OCI-LY1 (cell line): Measurements from ENCODE around the gene ARHGAP32.

Experiments
- H2AFZ ChIP-seq: fragments of 200-600 bp; sonication (generic), shearing (Covaris generic); 2 replicates; pipeline ENCODE4 v1.6.0; 2014; ENCODE audit warnings: antibody characterized with exemption, mild to moderate bottlenecking, low read length
- H3F3A ChIP-seq: fragments of 200-600 bp; sonication (generic), shearing (Covaris generic); 2 replicates; pipeline ENCODE4 v1.6.0; 2014; ENCODE audit warnings: mild to moderate bottlenecking, antibody characterized with exemption, low read length, moderate library complexity; ENCODE audit not compliant: insufficient read depth
- H3K27ac ChIP-seq: fragments of 200-600 bp; sonication (generic); 2 replicates; pipeline ENCODE4 v1.5.1; 2014; ENCODE audit warnings: low read length, mixed run types, mild to moderate bottlenecking, low read depth; ENCODE audit not compliant: poor library complexity, severe bottlenecking
- H3K27me3 ChIP-seq: fragments of 200-600 bp; sonication (generic); 2 replicates; pipeline ENCODE4 v1.6.0; 2014; ENCODE audit warnings: antibody characterized with exemption, mild to moderate bottlenecking, low read length, moderate library complexity; ENCODE audit not compliant: insufficient read depth
- H3K36me3 ChIP-seq: fragments of 200-600 bp; sonication (generic); 2 replicates; pipeline ENCODE4 v1.6.1; 2014; ENCODE audit warnings: mild to moderate bottlenecking, antibody characterized with exemption, low read length, moderate library complexity, mixed read lengths; ENCODE audit not compliant: insufficient read depth
- H3K4me1 ChIP-seq: fragments of 200-600 bp; sonication (generic); 2 replicates; pipeline ENCODE4 v1.5.1; 2014; ENCODE audit warnings: mild to moderate bottlenecking, low read length, moderate library complexity; ENCODE audit not compliant: insufficient read depth, severe bottlenecking
- H3K4me2 ChIP-seq: fragments of 200-600 bp; sonication (generic), shearing (Covaris generic); 2 replicates; pipeline ENCODE4 v1.6.1; 2014; ENCODE audit warnings: low read length
- H3K4me3 ChIP-seq: fragments of 200-600 bp; sonication (generic); 2 replicates; pipeline ENCODE4 v1.5.1; 2014; ENCODE audit warnings: low read length, low read depth, mild to moderate bottlenecking, mixed read lengths; ENCODE audit not compliant: poor library complexity, severe bottlenecking
- H3K79me2 ChIP-seq: fragments of 200-600 bp; shearing (Covaris generic); 2 replicates; pipeline ENCODE4 v1.6.1; 2016; ENCODE audit warnings: mixed run types, low read length, mixed read lengths; ENCODE audit not compliant: insufficient read depth
- H3K9ac ChIP-seq: fragments of 200-600 bp; sonication (generic), shearing (Covaris generic); 2 replicates; pipeline ENCODE4 v1.6.1; 2014; ENCODE audit warnings: mild to moderate bottlenecking, low read length, mixed read lengths
- H3K9me2 ChIP-seq: fragments of 200-600 bp; sonication (generic), shearing (Covaris generic); 2 replicates; pipeline ENCODE4 v1.6.1; 2014; ENCODE audit warnings: low read depth, mild to moderate bottlenecking, low read length, mixed read lengths
- H3K9me3 ChIP-seq: fragments of 200-600 bp; shearing (Covaris generic); 2 replicates; pipeline ENCODE4 v1.6.1; 2014; ENCODE audit warnings: low read length, mixed read lengths
- H4K20me1 ChIP-seq: fragments of 200-600 bp; sonication (generic), shearing (Covaris generic); 2 replicates; pipeline ENCODE4 v1.6.0; 2016; ENCODE audit warnings: mild to moderate bottlenecking, low read length; ENCODE audit not compliant: insufficient read depth
- EZH2 ChIP-seq: fragments of 200-600 bp; sonication (generic), shearing (Covaris generic); IDR thresholded peaks from 2 replicates; pipeline ENCODE4 v1.8.0; 2017; ENCODE audit warnings: borderline replicate concordance, mixed run types, mild to moderate bottlenecking, antibody characterized with exemption, low read length, moderate library complexity, mixed read lengths
- TF ChIP-seq, protein P1 (sequence below): fragments of 200-600 bp; sonication (generic), shearing (Covaris generic); IDR thresholded peaks from 2 replicates; pipeline ENCODE4 v1.5.1; 2017; ENCODE audit warnings: mild to moderate bottlenecking, antibody characterized with exemption, low read length, moderate library complexity, mixed read lengths

ARHGAP32 gene

DNA sequence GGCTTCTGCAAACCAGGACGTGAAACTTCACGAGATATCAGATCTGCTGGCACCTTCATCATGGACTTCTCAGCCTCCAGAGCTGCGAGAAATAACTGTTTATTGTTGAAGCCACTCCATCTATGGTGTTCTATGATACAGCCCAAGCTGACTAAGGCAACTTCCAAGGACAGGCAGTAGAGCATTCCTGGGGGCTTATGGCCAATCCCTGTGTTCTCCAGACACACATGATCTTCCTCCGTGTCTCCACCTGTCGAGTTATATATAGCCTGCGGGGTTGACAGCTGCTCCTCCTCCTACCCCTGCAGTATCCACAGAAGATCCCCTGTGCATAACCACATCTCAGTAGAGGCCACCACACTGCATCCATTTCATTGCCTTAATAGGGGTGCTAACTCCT, 260.5 kb downstream of the ARHGAP32 start:
- no peak overlapping the region for H3K4me2 ChIP-seq
- no peaks in the 10 kb centered on the region for H3K36me3 ChIP-seq
- H2AFZ ChIP-seq = no peak overlapping the region
- TF ChIP-seq EZH2 = no peak
- H3F3A ChIP-seq = no peaks in the 10 kb centered on the region
- no peak overlapping the region for H3K27ac ChIP-seq
- no peaks in the 10 kb centered on the region for H3K9me3 ChIP-seq
- no peak overlapping the region for H3K4me3 ChIP-seq
- H3K4me1 ChIP-seq = peaks cover 5% of the 10 kb centered on the region
- no peaks in the 10 kb centered on the region for H3K9me2 ChIP-seq
- no peaks in the 10 kb centered on the region for H4K20me1 ChIP-seq
- no peaks in the 10 kb centered on the region for H3K79me2 ChIP-seq
- no peaks in the 10 kb centered on the region for H3K27me3 ChIP-seq
- H3K9ac ChIP-seq = no peak overlapping the region

DNA sequence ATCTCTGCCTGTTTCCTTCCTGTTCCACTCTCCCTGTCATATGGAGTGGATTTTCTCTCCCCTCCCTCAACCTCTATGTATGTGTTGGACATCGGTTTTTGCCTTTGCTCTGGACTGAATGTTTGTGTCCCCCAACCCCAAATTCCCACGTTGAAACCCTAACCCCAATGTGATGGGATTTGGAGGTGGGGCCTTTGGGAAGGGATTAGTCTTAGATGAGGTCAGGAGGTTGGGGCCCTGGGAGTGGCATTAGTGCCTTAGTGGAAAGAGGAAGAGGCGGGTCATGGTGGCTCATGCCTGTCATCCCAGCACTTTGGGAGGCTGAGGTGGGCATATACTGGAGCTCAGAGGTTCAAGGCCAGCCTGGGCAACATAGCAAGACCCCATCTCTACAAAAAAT, 261.1 kb downstream of the ARHGAP32 start:
- Histone ChIP-seq H3K27me3 (no peaks in the 10 kb centered on the region), H3K9me2 (no peaks in the 10 kb centered on the region), H3K27ac (no peak overlapping the region), H3K79me2 (no peaks in the 10 kb centered on the region), H3K4me2 (no peak overlapping the region), H4K20me1 (no peaks in the 10 kb centered on the region), H3K9ac (no peak overlapping the region), H2AFZ (no peak overlapping the region), H3F3A (no peaks in the 10 kb centered on the region), H3K4me1 (peaks cover 5% of the 10 kb centered on the region), H3K4me3 (no peak overlapping the region), H3K36me3 (no peaks in the 10 kb centered on the region), H3K9me3 (no peaks in the 10 kb centered on the region)
- TF ChIP-seq, protein P1, sequence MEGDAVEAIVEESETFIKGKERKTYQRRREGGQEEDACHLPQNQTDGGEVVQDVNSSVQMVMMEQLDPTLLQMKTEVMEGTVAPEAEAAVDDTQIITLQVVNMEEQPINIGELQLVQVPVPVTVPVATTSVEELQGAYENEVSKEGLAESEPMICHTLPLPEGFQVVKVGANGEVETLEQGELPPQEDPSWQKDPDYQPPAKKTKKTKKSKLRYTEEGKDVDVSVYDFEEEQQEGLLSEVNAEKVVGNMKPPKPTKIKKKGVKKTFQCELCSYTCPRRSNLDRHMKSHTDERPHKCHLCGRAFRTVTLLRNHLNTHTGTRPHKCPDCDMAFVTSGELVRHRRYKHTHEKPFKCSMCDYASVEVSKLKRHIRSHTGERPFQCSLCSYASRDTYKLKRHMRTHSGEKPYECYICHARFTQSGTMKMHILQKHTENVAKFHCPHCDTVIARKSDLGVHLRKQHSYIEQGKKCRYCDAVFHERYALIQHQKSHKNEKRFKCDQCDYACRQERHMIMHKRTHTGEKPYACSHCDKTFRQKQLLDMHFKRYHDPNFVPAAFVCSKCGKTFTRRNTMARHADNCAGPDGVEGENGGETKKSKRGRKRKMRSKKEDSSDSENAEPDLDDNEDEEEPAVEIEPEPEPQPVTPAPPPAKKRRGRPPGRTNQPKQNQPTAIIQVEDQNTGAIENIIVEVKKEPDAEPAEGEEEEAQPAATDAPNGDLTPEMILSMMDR = no peak

DNA sequence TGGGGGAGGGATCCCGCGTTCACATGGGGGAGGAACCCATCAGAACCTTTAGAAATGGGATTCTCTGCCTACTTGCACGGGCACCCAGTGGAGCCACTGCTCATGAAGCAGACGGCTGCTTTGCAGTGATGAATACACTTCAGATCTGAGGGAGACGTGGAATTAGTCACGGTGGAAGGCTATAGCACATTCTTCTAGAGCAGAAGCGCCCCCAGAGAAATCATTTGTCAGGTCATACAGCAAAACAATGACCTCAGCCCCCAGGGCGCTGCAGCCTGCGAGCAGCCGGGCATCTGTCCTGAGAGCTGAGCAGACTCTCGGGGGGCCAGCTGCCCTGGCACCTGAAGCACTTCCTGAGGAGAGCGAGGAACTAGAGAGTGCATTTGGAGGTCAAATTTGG, 262.1 kb downstream of the ARHGAP32 start:
- Histone ChIP-seq H3F3A (no peaks in the 10 kb centered on the region), H3K27ac (no peak overlapping the region), H3K79me2 (no peaks in the 10 kb centered on the region), H2AFZ (no peak overlapping the region), H3K4me3 (no peak overlapping the region), H3K9me3 (no peaks in the 10 kb centered on the region), H3K27me3 (no peaks in the 10 kb centered on the region), H3K36me3 (no peaks in the 10 kb centered on the region), H4K20me1 (no peaks in the 10 kb centered on the region), H3K9ac (no peak overlapping the region), H3K9me2 (no peaks in the 10 kb centered on the region), H3K4me2 (no peak overlapping the region), H3K4me1 (peaks cover 5% of the 10 kb centered on the region)
- no peak for TF ChIP-seq EZH2
- TF ChIP-seq, protein P1 = no peak

DNA sequence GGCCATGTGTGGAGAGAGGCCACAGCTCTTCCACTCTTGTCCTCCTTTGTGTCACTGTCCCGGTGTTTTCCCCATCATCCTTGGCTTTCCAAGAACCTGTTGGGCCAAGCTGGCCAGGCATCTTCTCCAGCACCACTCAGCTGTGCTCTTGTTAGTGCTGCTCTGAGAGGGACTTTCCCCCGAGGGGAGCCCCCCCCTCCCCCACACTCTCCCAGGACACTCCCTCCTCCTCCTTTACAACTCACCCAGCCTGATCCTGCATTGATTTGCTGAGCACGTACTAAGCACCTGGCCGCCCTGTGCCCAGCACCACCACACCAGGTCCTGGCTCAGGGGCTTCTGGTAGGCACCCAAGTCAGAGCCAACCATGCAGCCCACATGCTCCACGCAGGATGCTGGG, 262.7 kb downstream of the ARHGAP32 start:
- Histone ChIP-seq H4K20me1 (no peaks in the 10 kb centered on the region), H3K4me2 (no peak overlapping the region), H3F3A (no peaks in the 10 kb centered on the region), H3K79me2 (no peaks in the 10 kb centered on the region), H3K27me3 (no peaks in the 10 kb centered on the region), H3K4me3 (no peak overlapping the region), H3K9me3 (no peaks in the 10 kb centered on the region), H3K9me2 (no peaks in the 10 kb centered on the region), H3K27ac (no peak overlapping the region), H3K36me3 (no peaks in the 10 kb centered on the region), H3K9ac (no peak overlapping the region), H3K4me1 (peaks cover 5% of the 10 kb centered on the region), H2AFZ (no peak overlapping the region)
- no peak for TF ChIP-seq EZH2
- TF ChIP-seq, protein P1 = no peak
